NK-92 (cell line): ENCODE measurements around the gene CD27.

Source experiments
- DNase-seq: peaks from one replicate; lab custom pipeline; 2025; ENCODE audit not compliant: unreplicated experiment; lab: John Stamatoyannopoulos, UW

The CD27 gene

DNA sequence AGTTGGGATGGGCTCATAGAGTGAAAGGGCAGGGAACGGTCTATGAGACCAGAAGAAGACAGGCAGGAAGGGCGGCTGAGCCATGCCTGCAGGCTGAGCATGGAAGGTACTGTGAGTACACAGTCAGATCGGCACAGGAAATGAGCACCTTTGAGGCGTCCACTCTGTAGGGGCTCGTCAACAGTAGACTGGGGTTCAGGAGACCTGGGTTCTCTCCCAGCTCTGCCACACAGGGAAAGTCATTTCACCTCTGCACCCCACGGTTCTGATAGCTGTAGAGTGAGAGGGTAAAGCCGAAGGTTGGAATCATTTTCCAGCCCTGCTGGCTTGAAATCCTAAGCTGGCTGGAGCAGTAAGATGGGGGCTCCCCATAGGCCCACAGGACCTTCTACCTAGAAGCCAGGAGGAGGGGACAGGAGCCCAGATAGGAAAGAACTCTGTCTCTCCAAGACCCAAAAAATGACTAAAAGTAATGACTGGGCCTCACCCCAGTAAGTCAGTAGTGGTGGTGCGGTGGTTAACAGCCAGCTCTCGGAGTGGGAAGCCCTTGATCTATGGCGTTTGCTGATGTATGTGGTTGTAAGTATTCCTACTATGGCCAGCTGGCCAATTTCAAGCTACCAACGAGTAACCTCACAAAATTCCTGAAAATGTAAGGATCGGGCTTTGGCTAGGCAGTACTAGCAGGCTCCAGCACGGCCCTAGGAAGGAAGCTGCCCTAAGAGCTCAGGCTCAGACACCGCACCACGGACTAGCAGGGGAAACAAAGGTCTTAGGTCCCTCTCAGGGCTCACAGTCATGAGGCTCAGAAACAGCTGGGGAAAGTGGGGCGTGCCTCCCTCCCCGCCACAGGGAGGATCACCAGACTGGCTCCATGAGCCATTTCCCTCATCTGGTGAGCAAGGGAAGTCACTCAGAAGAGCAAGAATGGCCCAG is 10.3 kb upstream of the CD27 start:
- no peak for DNase-seq

DNA sequence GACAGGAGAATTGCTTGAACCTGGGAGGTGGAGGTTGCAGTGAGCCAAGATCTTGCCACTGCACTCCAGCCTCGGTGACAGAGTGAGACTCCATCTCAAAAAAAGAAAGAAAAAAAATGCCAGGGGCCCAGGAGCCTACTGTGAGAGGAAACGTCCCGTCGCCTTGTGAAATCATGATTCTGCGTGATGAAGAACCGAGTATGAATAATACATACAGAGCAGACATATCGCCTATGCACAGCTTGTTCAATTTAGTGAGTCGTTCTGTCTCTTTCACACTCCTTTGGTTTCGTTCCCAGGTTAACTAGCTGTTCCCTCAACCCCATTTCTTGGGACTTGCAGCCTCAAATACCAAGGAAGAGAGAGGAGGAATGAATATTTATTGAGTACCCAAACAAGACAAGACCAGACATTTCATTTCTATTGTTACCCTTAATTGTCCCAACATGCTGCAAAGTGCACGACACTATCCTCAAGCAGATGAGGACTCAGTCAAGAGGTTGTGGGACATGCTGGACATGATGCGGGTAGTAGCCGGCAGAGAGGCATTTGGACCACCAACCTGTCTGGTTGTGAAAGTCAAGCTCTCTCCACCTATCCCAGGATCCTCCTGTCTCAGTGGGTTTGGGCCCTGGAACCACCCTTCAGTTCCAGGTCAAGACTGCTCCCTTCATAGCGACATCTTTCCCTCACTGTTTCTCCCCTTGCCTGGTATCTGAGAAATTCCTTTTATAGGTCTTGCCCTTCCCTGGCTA is 8.6 kb upstream of the CD27 start:
- no peak for DNase-seq

DNA sequence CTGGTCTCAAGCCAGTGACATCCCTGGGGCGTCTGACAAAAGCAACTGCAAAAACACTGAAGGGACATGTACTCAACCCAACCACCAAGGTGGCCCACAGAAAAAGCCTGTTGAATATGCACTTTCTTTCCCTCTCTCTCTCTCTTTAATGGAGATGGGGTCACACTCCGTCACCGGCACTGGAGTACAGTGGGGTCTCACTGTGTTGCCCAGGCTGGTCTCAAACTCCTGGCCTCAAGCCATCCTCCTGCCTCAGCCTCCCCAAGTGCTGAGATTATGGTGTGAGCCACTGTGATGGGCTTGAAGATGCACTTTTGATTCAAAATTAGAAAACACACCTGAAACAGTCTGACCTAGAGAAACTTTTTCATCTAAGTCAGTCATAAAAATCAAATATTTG is 7.2 kb upstream of the CD27 start:
- DNase-seq, result no peak

DNA sequence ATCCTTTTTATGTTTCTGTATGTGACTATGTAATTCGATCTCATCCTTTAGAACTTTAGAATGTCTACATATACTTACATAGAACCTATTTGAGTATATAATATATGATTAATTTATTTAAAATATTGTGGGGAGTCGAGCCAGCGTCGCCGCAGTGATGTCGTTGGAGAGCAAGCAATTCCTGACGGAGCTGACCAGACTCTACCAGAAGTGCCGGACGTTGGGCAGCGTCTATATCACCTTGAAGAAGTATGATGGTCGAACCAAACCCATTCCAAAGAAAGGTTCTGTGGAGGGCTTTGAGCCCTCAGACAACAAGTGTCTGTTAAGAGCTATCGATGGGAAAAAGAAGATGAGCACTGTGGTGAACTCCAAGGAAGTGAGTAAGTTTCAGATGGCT is 6.4 kb upstream of the CD27 start:
- DNase-seq, result no peak

DNA sequence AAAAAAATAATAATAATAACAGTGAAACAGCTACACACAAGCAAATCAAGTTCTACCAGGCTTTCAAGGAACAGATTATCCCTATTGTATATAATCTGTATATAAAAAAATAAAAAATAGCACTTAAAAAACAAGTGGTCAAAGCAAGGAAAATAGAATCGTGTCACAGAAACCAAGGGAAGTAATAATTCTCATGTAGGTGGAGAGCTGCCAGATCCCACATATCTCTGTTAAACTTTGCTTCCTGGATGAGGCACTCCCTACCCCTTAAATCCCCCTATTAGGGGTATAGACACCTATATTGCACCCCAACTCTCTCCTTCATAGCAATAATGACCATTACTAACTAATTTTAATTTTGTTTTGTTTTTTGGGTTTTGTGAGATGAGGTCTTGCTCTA is 4.4 kb upstream of the CD27 start:
- DNase-seq, result no peak

DNA sequence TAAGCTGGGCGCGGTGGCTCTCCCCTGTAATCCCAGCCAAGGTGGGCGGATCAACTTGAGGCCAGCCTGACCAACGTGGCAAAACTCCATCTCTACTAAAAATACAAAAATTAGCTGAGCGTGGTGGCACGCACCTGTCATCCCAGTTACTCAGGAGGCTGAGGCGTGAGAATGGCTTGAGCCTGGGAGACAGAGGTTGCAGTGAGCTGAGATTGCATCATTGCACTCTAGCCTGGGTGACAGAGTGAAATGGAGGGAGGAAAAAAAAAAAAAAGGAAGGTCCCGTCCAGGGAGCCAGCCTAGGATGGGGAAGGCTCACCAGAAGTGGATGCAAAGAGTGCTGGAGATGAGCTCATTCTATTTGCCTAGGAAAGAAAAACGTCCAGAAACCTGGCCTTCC is 1.9 kb upstream of the CD27 start:
- no peak for DNase-seq

DNA sequence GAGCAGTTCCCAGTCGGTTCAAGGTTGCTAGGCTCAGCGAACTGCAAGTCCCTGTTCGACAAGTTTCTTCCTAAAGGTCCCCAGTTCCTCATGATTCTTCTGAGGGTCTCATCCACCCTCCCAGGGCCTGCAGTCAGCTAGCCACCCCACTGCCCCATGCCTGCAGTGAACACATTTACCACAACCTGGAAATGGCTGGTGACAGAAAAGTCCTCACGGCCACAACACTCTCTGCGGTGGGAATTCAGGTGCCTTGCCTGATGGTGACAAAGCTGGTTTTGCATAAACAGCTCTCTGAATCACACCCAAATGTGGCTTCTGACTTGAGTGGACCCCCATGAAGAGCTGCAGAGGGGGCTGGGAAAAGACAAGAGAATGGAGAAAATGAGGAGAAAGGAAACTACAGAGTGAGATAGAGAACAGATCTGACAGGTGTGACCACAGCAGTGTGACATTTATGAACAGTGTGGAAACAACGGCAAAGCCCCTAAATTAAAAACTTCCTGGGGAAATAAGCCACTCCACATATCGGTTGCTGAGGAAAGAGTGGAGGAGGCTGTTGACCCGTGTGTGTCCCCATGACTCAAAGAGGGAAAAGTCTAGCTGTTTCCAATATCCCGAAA is 1.3 kb upstream of the CD27 start:
- DNase-seq, result no peak

DNA sequence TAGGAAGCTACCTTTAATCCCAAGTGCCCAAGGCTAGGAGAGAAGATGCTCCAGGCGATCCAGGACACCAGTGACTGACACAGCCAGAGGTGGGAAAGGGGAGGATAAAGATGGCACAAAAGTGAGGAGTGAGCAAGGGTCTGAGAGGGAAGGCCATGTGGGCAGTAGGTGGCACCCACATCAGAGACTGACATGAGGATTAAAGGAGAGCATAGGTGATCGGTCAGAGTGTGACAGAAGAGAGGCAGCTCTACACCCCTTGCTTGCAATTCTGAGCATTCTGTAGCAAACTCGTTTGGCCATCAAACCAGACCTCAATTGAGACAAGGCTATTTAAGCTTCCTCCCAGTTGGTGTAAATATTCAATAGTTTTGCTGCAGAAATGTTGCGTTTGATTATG is 724 bp upstream of the CD27 start:
- DNase-seq, result no peak

DNA sequence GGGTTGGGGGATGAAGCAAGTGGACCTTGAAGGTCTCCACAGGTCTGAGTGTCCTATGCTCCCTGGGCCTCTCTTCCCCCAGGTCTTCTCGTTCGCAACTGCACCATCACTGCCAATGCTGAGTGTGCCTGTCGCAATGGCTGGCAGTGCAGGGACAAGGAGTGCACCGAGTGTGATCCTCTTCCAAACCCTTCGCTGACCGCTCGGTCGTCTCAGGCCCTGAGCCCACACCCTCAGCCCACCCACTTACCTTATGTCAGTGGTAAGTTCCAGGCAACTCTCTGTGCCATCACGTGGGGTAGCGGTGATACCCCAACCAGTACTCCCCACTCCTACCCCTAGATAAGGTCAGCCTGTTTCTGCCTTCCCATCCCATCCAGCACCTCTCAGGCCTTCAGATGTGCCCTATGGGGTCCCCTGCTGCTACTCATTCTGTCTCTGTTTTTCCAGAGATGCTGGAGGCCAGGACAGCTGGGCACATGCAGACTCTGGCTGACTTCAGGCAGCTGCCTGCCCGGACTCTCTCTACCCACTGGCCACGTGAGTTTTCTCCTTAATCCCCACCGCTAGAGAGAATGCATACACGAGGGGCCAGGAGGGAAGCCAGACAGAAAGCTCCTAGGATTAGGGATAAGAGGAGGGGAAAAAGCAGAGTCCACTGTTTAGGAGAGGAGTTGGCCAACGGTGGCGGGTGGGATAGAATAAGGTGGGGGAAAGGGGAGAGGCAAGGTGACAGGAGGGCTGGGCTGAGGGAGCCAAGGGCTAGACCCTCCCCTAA is 5.5 kb downstream of the CD27 start:
- DNase-seq, result no peak

DNA sequence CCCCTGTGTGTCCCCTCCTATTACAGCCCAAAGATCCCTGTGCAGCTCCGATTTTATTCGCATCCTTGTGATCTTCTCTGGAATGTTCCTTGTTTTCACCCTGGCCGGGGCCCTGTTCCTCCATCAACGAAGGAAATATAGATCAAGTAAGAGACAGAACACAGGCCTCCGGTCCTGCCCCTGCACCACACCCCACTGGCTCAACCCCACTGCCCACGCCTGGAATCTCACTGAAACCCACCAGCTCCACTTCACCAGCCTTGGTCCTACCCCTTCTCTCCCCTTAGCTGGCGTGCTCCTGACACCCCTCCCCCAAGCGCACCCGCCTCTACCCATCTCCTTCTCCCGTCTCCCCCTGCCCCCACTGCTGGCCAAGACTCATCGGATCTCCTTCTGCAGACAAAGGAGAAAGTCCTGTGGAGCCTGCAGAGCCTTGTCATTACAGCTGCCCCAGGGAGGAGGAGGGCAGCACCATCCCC is 6.2 kb downstream of the CD27 start:
- DNase-seq, result no peak

DNA sequence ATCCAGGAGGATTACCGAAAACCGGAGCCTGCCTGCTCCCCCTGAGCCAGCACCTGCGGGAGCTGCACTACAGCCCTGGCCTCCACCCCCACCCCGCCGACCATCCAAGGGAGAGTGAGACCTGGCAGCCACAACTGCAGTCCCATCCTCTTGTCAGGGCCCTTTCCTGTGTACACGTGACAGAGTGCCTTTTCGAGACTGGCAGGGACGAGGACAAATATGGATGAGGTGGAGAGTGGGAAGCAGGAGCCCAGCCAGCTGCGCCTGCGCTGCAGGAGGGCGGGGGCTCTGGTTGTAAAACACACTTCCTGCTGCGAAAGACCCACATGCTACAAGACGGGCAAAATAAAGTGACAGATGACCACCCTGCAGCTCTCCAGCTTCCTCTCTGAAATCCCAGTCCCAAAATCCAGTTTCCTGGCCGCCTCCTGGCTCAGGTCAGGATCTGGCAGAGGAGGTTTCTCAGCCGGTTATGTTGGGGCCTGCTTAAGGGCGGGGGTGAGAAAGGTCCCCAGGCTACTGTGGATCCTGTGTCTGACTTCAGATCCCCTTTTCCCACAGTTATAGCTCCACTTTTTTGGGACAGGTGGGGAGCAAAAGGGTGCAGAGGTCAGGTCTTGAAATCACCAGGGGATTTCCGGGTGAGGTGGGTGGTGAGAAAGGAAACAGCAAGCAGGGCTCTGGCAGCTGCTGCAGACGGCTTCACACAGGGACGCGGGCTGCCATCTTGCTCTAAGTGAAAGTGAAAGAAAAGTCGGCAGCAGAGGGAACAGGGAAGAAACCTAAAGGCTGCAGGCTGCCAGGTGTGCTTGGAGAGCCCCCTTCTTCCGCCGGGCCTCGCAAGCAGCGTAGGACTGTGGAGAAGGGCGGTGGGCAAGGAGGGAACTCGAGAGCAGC is 6.8 kb downstream of the CD27 start, which contains the start of gene TAPBPL:
Gene TAPBPL (plus strand): TSS at position 695 of the 897 bp plus-strand sequence. CDS start 207 bp downstream, outside the sequence.
- DNase-seq, result peak; percentile 22

DNA sequence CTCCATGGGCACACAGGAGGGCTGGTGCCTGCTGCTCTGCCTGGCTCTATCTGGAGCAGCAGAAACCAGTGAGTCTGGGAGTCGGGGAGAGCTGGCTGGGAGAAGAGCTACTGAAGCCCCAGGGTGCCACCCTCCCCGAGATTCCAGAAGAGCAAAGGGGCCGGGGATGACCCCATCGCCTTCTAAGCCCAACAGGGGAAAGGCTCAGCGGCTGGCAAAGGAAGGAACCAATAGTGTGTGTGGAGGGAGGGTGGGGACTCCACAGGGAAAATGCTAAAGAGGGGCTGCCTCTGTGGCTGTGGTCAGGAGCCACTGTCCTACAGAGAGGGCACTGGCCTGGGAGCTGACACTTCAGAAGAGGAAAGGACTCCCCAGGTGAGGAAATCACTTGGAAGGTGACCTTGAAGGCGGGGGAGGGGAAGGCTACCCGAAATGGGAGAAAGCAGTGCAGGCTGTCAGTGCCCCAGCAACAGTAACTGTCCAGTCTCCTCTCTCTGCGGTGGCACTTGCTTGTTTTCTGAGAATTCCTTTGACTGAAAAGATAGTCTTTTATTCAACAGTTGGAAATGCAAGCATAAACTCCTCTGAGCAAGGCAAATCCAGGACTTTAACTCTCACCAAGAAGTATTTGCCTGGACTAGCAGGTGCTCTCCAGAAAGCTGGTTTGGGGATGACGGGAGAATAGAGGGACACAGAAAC is 7.6 kb downstream of the CD27 start:
- DNase-seq, result no peak

DNA sequence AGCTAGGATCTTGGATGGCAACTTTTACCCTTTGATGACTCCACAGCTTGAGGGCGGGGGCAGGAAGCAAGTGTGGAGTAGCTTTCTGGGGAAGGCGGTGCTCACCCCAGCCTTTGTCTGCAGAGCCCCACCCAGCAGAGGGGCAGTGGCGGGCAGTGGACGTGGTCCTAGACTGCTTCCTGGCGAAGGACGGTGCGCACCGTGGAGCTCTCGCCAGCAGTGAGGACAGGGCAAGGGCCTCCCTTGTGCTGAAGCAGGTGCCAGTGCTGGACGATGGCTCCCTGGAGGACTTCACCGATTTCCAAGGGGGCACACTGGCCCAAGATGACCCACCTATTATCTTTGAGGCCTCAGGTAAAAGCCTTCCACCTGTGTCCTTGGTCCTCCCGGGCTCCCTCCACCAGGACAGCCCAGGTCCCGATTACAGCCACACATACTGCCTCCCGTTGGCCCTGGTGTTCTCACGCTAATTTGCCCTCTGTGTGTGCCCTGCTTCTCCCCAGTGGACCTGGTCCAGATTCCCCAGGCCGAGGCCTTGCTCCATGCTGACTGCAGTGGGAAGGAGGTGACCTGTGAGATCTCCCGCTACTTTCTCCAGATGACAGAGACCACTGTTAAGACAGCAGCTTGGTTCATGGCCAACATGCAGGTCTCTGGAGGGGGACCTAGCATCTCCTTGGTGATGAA is 8.3 kb downstream of the CD27 start:
- no peak for DNase-seq

DNA sequence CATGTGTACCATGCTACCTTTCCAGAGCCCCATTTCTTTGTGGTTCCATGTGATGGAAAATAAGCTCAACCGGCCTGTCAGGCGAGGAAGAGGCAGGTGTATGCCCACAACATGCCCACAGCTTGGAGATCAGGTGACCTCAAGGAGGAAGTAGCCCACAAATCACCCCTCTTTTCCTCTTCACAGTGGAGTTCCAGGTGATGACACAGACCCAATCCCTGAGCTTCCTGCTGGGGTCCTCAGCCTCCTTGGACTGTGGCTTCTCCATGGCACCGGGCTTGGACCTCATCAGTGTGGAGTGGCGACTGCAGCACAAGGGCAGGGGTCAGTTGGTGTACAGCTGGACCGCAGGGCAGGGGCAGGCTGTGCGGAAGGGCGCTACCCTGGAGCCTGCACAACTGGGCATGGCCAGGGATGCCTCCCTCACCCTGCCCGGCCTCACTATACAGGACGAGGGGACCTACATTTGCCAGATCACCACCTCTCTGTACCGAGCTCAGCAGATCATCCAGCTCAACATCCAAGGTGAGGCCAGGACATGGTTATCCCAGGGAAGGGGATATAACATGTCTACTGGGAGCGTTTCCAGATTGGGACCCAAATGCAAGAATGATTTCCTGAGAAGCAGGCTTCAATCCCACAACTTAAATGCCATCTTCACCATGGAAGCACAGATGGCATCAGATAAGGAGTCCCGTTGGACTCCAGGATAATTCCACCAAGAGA is 12.6 kb downstream of the CD27 start:
- DNase-seq, result no peak

DNA sequence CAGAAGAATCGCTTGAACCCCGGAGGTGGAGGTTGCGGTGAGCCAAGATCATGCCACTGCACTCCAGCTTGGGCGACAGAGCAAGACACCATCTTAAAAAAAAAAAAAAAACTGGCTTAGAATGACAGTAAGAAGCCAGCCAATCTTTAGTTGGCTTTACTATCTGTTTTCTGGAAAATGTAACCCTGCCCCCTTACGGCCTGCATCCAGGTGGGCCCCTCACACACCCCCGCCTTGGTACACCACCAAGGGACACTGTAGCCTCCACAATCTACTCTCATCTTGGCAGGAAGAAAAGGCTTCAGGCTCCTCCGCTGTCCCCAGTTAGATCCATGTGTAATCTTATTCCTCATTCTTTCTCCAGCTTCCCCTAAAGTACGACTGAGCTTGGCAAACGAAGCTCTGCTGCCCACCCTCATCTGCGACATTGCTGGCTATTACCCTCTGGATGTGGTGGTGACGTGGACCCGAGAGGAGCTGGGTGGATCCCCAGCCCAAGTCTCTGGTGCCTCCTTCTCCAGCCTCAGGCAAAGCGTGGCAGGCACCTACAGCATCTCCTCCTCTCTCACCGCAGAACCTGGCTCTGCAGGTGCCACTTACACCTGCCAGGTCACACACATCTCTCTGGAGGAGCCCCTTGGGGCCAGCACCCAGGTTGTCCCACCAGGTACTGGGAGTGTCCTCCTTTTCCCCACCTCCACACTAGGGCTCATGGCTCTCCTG is 13.7 kb downstream of the CD27 start:
- DNase-seq, result no peak

DNA sequence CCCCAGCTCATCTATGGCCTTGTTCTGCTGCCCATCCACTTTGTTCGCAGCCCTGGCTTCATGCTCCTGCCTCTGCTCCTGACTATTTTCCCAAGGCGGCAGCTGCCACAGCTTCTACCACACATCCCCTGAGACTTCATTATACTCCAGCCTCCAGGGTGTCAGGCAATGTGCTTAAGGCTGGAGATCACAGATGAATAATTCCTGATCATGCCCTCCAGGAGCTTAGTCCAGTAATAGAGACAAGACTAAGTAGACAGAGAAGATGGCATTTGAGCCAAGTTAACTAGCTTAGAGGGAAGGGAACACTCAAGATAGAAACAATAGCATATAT is 14.2 kb downstream of the CD27 start:
- DNase-seq, result no peak

DNA sequence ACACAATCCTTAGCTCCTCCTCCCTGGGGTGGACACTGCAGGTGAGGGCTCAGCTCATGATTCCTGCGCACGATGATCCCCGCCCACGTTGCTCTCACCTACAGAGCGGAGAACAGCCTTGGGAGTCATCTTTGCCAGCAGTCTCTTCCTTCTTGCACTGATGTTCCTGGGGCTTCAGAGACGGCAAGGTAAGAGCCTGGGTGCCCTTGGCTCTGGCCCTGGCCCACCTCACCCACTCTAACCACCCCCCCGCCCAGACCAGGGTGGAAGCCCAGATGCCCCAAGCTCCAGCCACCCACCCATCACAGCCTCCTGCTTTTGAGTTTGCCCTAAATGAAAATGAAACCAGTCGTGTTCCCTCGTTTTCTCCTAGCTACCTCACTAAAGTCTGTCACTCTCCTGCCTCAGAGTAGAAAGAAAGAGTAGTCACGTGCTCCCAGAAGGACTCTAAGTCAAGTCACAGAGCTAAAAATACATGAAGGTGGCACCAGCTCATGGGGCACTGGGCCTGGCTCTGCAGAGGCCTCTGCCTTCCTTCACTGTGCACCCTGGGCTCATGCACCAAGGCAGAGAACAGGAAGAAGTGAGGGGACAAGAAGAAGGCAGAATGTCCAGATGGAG is 16.1 kb downstream of the CD27 start:
- DNase-seq, result no peak
